22Rv1 (cell line): ENCODE results near the gene BBIP1.
A peak's percentile ranks its signal among the peaks of the same experiment; 100 is the strongest.
"Not testable (repeated sequence)": the region's sequence is repeated elsewhere in the genome, so short reads cannot be mapped to it uniquely, and the experiment has no call there.

Source experiments
- H3K27ac ChIP-seq: fragments of 450-650 bp; 2 replicates; pipeline ENCODE4 v1.5.1; 2017
- CTCF ChIP-seq: fragments of 450-650 bp; IDR thresholded peaks from 2 replicates; pipeline ENCODE4 v1.5.1; 2017; ENCODE audit warnings: mild to moderate bottlenecking
- ZFX ChIP-seq: fragments of 450-650 bp; IDR thresholded peaks from 2 replicates; pipeline ENCODE4 v1.6.1; 2017; ENCODE audit warnings: antibody characterized with exemption, borderline replicate concordance

Gene BBIP1

GRCh38 chr10:110919971-110920881 lies 1.2 kb upstream of the BBIP1 start:
- TF ChIP-seq CTCF (no peak), ZFX (no peak)
- peak overlapping the region; percentile 96 for H3K27ac ChIP-seq

- H3K27ac ChIP-seq, result peak within 1 kb of the TSS; percentile 96
- TF ChIP-seq CTCF (no peak), ZFX (no peak)
These were observed 460 bp upstream of the BBIP1 start, which contains the start of gene SHOC2 for GRCh38 chr10:110919349-110919931. Gene SHOC2 (plus strand): TSS chr10:110919604. CDS start chr10:110964359, 44,755 bp downstream.

- no peak for TF ChIP-seq ZFX
- no peak for TF ChIP-seq CTCF
- H3K27ac ChIP-seq, result peak overlapping the region; percentile 96
These were observed 724 bp downstream of the BBIP1 start for GRCh38 chr10:110918269-110918642.

- TF ChIP-seq ZFX, result no peak
- TF ChIP-seq CTCF, result no peak
- H3K27ac ChIP-seq, result no peak overlapping the region
These were observed 2.2 kb downstream of the BBIP1 start for GRCh38 chr10:110916554-110917346.

- H3K27ac ChIP-seq, result not testable (repeated sequence)
These were observed 3.4 kb downstream of the BBIP1 start for GRCh38 chr10:110915600-110915999.

- TF ChIP-seq ZFX (no peak), CTCF (no peak)
- no peak overlapping the region for H3K27ac ChIP-seq
These were observed 3.9 kb downstream of the BBIP1 start for GRCh38 chr10:110915035-110915434.

GRCh38 chr10:110914431-110914830 lies 4.5 kb downstream of the BBIP1 start:
- TF ChIP-seq ZFX (no peak), CTCF (no peak)

More at GRCh38 chr10:110914431-110914830, 4.5 kb downstream of the BBIP1 start:
- H3K27ac ChIP-seq, result no peak overlapping the region
